Trophoblast cell (in vitro differentiated cells and primary cell): ENCODE measurements around the gene METAP2.

Source experiments
- DNase-seq, 2 donors: peaks; one replicate each; pipeline ENCODE4 v3.0.0-alpha.2; 2016
- H2AFZ ChIP-seq: 2 replicates; pipeline ENCODE4 v1.6.1; 2013; ENCODE audit warnings: low read length, moderate library complexity, mild to moderate bottlenecking; ENCODE audit not compliant: insufficient read depth, poor library complexity
- H2AK5ac ChIP-seq: 2 replicates; pipeline ENCODE4 v1.6.1; 2013; ENCODE audit warnings: mild to moderate bottlenecking, low read length
- H2BK120ac ChIP-seq: 2 replicates; pipeline ENCODE4 v1.6.1; 2013; ENCODE audit warnings: low read length, mild to moderate bottlenecking, moderate library complexity; ENCODE audit not compliant: insufficient read depth, poor library complexity
- H2BK12ac ChIP-seq: 2 replicates; pipeline ENCODE4 v1.6.1; 2013; ENCODE audit warnings: mild to moderate bottlenecking, low read length, moderate library complexity
- H2BK5ac ChIP-seq: 2 replicates; pipeline ENCODE4 v1.6.1; 2013; ENCODE audit warnings: low read length, low read depth, moderate library complexity, mild to moderate bottlenecking; ENCODE audit not compliant: poor library complexity
- H3K14ac ChIP-seq: 2 replicates; pipeline ENCODE4 v1.6.1; 2013; ENCODE audit warnings: mild to moderate bottlenecking, low read length
- H3K18ac ChIP-seq: 2 replicates; pipeline ENCODE4 v1.6.1; 2013; ENCODE audit warnings: mild to moderate bottlenecking, low read length
- H3K23ac ChIP-seq: 2 replicates; pipeline ENCODE4 v1.6.1; 2013; ENCODE audit warnings: low read length
- H3K27ac ChIP-seq: 2 replicates; pipeline ENCODE4 v1.5.1; 2013; ENCODE audit warnings: low read depth, mild to moderate bottlenecking, inconsistent platforms, low read length, moderate library complexity
- H3K27me3 ChIP-seq: 2 replicates; pipeline ENCODE4 v1.6.1; 2013; ENCODE audit warnings: inconsistent platforms, mild to moderate bottlenecking, low read length, moderate library complexity; ENCODE audit not compliant: insufficient read depth
- H3K36me3 ChIP-seq, 2 experiments: 1 replicate in 1 of 2; 2 replicates in 1 of 2; pipeline ENCODE4 v1.6.1; 2013; ENCODE audit warnings: low read length in 2 of 2, mild to moderate bottlenecking in 2 of 2, moderate library complexity in 1 of 2; ENCODE audit not compliant: insufficient read depth in 2 of 2, control insufficient read depth in 1 of 2
- H3K4ac ChIP-seq: 2 replicates; pipeline ENCODE4 v1.6.1; 2013; ENCODE audit warnings: low read depth, mild to moderate bottlenecking, low read length, moderate library complexity
- H3K4me1 ChIP-seq, 2 experiments: 1 replicate in 1 of 2; 2 replicates in 1 of 2; pipeline ENCODE4 v1.6.1; 2013; ENCODE audit warnings: low read length in 2 of 2, mild to moderate bottlenecking in 2 of 2, moderate library complexity in 1 of 2; ENCODE audit not compliant: insufficient read depth in 2 of 2, control insufficient read depth in 1 of 2
- H3K4me2 ChIP-seq: 2 replicates; pipeline ENCODE4 v1.6.1; 2013; ENCODE audit warnings: inconsistent platforms, mild to moderate bottlenecking, low read length, moderate library complexity
- H3K4me3 ChIP-seq: 2 replicates; pipeline ENCODE4 v1.5.1; 2013; ENCODE audit warnings: mild to moderate bottlenecking, low read depth, low read length, inconsistent platforms
- H3K79me1 ChIP-seq: one replicate; pipeline ENCODE4 v1.6.1; 2013; ENCODE audit warnings: low read length
- H3K79me2 ChIP-seq: 2 replicates; pipeline ENCODE4 v1.6.1; 2013; ENCODE audit warnings: low read length, mild to moderate bottlenecking; ENCODE audit not compliant: control insufficient read depth, insufficient read depth, poor library complexity
- H3K9ac ChIP-seq: 2 replicates; pipeline ENCODE4 v1.6.1; 2013; ENCODE audit warnings: mild to moderate bottlenecking, low read length
- H3K9me3 ChIP-seq: 2 replicates; pipeline ENCODE4 v1.6.1; 2013; ENCODE audit warnings: low read depth, mild to moderate bottlenecking, control low read depth, inconsistent platforms, low read length; ENCODE audit not compliant: insufficient read depth
- H4K12ac ChIP-seq: 2 replicates; pipeline ENCODE4 v1.6.1; 2013; ENCODE audit warnings: low read depth, mild to moderate bottlenecking, low read length, moderate library complexity
- H4K8ac ChIP-seq: 2 replicates; pipeline ENCODE4 v1.6.1; 2013; ENCODE audit warnings: low read depth, mild to moderate bottlenecking, low read length, moderate library complexity
- H4K91ac ChIP-seq: one replicate; pipeline ENCODE4 v1.6.1; 2013; ENCODE audit warnings: low read depth, mild to moderate bottlenecking, low read length, moderate library complexity
- WGBS: extraction: QIAGEN DNeasy Blood & Tissue Kit; methylation state at CpG from one replicate; pipeline ENCODE4 v1.1.7; 2013; ENCODE audit warnings: missing lambda C conversion rate; ENCODE audit not compliant: insufficient read length, insufficient coverage; ENCODE audit errors: extremely low coverage; 5-methylcytosine and 5-hydroxymethylcytosine counted together

Gene METAP2

GRCh38 chr12:95460896-95461295, 13.1 kb upstream of the METAP2 start:
- peak in 1 of 2 donors; percentile 5 for DNase-seq
- no peak overlapping the region for H2AFZ ChIP-seq
- H3K9me3 ChIP-seq, result peaks cover 1% of the 10 kb centered on the region
- no peak overlapping the region for H3K9ac ChIP-seq
- no peak overlapping the region for H3K18ac ChIP-seq
- no peaks in the 10 kb centered on the region for H3K79me1 ChIP-seq
- no peak overlapping the region for H3K4me2 ChIP-seq
- no peak overlapping the region for H2AK5ac ChIP-seq
- no peaks in the 10 kb centered on the region for H3K36me3 ChIP-seq
- H3K4me3 ChIP-seq, result no peak overlapping the region
- no CpG with 5 or more reads among the region's 1 CpG for WGBS
- H2BK5ac ChIP-seq, result no peak overlapping the region
- H3K4ac ChIP-seq, result no peak overlapping the region
- no peak overlapping the region for H3K27ac ChIP-seq
- no peak overlapping the region for H2BK120ac ChIP-seq
- no peak overlapping the region for H2BK12ac ChIP-seq
- H3K4me1 ChIP-seq, result no peaks in the 10 kb centered on the region
- H4K91ac ChIP-seq, result no peak overlapping the region
- no peak overlapping the region for H4K12ac ChIP-seq
- no peak overlapping the region for H3K23ac ChIP-seq
- no peaks in the 10 kb centered on the region for H3K79me2 ChIP-seq
- no peak overlapping the region for H3K14ac ChIP-seq
- H4K8ac ChIP-seq, result no peak overlapping the region
- no peaks in the 10 kb centered on the region for H3K27me3 ChIP-seq

- no peak overlapping the region for H2AFZ ChIP-seq
- H2AK5ac ChIP-seq, result no peak overlapping the region
- H3K4me2 ChIP-seq, result no peak overlapping the region
- H3K9ac ChIP-seq, result no peak overlapping the region
- H3K4ac ChIP-seq, result no peak overlapping the region
- H4K91ac ChIP-seq, result no peak overlapping the region
- DNase-seq, result no peak
- no peak overlapping the region for H4K8ac ChIP-seq
- no peaks in the 10 kb centered on the region for H3K36me3 ChIP-seq
- no peaks in the 10 kb centered on the region for H3K79me2 ChIP-seq
- no peaks in the 10 kb centered on the region for H3K9me3 ChIP-seq
- H2BK5ac ChIP-seq, result no peak overlapping the region
- no peaks in the 10 kb centered on the region for H3K4me1 ChIP-seq
- no peak overlapping the region for H2BK12ac ChIP-seq
- no peak overlapping the region for H3K14ac ChIP-seq
- H2BK120ac ChIP-seq, result no peak overlapping the region
- WGBS, result no CpG with 5 or more reads among the region's 4 CpGs
- no peaks in the 10 kb centered on the region for H3K27me3 ChIP-seq
- H3K18ac ChIP-seq, result no peak overlapping the region
- no peaks in the 10 kb centered on the region for H3K79me1 ChIP-seq
- no peak overlapping the region for H4K12ac ChIP-seq
- H3K4me3 ChIP-seq, result no peak overlapping the region
- H3K27ac ChIP-seq, result no peak overlapping the region
- H3K23ac ChIP-seq, result no peak overlapping the region
Measured at GRCh38 chr12:95462081-95462480, 11.9 kb upstream of the METAP2 start.

DNA sequence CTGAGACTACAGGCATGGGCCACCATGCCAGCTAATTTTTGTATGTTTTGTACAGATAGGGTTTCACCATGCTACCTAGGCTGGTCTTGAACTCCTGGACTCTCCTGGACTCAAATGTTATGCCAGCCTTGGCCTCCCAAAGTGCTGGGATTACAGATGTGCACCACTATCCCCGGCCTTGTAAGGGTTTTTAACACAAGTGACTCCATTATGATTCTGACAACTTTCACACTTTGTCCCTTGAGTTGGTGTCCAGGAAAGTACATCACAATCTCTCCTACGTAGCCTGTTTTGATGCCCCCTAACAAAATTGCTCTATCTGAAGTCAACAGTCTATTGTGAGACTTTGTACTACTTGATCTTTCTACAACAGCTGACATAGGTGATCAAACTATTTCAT, 11.4 kb upstream of the METAP2 start:
- Histone ChIP-seq H2BK5ac (no peak overlapping the region), H3K79me1 (no peaks in the 10 kb centered on the region), H3K4ac (no peak overlapping the region), H3K79me2 (no peaks in the 10 kb centered on the region), H4K91ac (no peak overlapping the region), H4K12ac (no peak overlapping the region), H3K14ac (no peak overlapping the region), H3K18ac (no peak overlapping the region), H3K36me3 (no peaks in the 10 kb centered on the region), H3K4me2 (no peak overlapping the region), H2BK12ac (no peak overlapping the region), H2AFZ (no peak overlapping the region), H3K9me3 (no peaks in the 10 kb centered on the region), H3K23ac (no peak overlapping the region), H3K27me3 (no peaks in the 10 kb centered on the region), H2BK120ac (no peak overlapping the region), H3K9ac (no peak overlapping the region), H3K4me3 (no peak overlapping the region), H3K27ac (no peak overlapping the region), H3K4me1 (no peaks in the 10 kb centered on the region), H4K8ac (no peak overlapping the region), H2AK5ac (no peak overlapping the region)
- no peak for DNase-seq
- WGBS, result no CpG with 5 or more reads among the region's 2 CpGs

DNA sequence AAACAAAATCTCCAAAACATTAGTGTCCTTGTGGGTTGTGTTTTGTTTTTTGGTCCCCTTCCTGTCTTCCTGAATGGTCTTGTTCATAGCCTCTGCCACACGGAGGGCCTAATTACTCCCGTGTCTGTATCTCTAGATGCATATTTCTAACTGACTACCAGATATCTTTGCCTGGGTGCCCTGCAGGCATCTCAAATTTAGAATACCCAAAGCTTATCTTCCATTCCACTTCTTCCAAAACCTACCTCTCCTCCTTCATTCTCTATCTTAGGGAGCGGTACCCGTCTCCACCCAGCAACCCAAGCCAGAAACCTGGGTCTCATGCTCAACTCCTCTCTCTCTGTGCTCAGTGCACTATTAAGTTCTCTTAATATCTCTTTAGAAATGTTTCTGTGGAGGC, 10.9 kb upstream of the METAP2 start:
- Histone ChIP-seq H2BK120ac (no peak overlapping the region), H4K8ac (no peak overlapping the region), H4K91ac (no peak overlapping the region), H3K4me2 (no peak overlapping the region), H3K79me1 (no peaks in the 10 kb centered on the region), H4K12ac (no peak overlapping the region), H3K27ac (no peak overlapping the region), H3K36me3 (no peaks in the 10 kb centered on the region), H2BK5ac (no peak overlapping the region), H3K9me3 (no peaks in the 10 kb centered on the region), H3K4me1 (no peaks in the 10 kb centered on the region), H3K4me3 (no peak overlapping the region), H3K79me2 (no peaks in the 10 kb centered on the region), H2AFZ (no peak overlapping the region), H3K4ac (no peak overlapping the region), H2AK5ac (no peak overlapping the region), H3K14ac (no peak overlapping the region), H3K18ac (no peak overlapping the region), H3K27me3 (no peaks in the 10 kb centered on the region), H3K23ac (no peak overlapping the region), H3K9ac (no peak overlapping the region), H2BK12ac (no peak overlapping the region)
- peak in 1 of 2 donors; percentile 4 for DNase-seq
- no CpG with 5 or more reads among the region's 4 CpGs for WGBS
